Measurements from ENCODE around the gene RGMB. TPM values are rescaled to one million over a fixed set of nuclear protein-coding genes. Genes with fewer than 3 reads are reported as not detected.
"Not testable (repeated sequence)": the region's sequence is repeated elsewhere in the genome, so short reads cannot be mapped to it uniquely, and the experiment has no call there.

RGMB gene
- total RNA-seq, 4 donors from 2014 or later: 2.8 to 22.3 (median 12.9) TPM

DNA sequence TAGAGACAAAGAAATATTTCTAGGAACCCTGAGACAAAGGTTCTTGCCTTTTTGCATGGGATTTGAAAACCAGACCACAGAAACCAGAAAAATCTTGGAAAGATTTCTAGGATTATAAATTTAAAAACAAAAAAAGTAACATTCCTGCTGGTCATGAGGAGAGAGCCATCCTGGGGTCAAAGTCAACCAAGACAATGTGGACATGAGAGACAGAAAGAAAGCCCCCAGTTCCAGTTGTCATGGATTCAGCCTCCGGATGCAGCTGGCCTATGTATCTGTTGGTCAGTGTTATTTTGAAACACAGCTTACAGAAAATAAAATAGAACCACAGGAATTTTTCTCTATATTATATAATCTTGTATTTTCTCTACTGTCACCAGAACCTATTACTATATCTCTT lies 24.4 kb upstream of the RGMB start:
- no peak for DNase-seq
- TF ChIP-seq, protein P1, sequence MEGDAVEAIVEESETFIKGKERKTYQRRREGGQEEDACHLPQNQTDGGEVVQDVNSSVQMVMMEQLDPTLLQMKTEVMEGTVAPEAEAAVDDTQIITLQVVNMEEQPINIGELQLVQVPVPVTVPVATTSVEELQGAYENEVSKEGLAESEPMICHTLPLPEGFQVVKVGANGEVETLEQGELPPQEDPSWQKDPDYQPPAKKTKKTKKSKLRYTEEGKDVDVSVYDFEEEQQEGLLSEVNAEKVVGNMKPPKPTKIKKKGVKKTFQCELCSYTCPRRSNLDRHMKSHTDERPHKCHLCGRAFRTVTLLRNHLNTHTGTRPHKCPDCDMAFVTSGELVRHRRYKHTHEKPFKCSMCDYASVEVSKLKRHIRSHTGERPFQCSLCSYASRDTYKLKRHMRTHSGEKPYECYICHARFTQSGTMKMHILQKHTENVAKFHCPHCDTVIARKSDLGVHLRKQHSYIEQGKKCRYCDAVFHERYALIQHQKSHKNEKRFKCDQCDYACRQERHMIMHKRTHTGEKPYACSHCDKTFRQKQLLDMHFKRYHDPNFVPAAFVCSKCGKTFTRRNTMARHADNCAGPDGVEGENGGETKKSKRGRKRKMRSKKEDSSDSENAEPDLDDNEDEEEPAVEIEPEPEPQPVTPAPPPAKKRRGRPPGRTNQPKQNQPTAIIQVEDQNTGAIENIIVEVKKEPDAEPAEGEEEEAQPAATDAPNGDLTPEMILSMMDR (IDR thresholded peaks at IDR 0.05): no peak
- TF ChIP-seq POLR2A (IDR thresholded peaks at IDR 0.05): no peak
- Histone ChIP-seq H3K4me3 (no peak overlapping the region), H3K27ac (no peak overlapping the region), H3K36me3 (no peaks in the 10 kb centered on the region), H3K4me1 (no peaks in the 10 kb centered on the region), H3K27me3 (no peaks in the 10 kb centered on the region), H3K9me3 (peaks cover 0 to 2% of the 10 kb centered on the region in 2 donors)
- intact Hi-C loops (cut with DNase I; ENCODE audit: low total_unique reads): no loop called here

DNA sequence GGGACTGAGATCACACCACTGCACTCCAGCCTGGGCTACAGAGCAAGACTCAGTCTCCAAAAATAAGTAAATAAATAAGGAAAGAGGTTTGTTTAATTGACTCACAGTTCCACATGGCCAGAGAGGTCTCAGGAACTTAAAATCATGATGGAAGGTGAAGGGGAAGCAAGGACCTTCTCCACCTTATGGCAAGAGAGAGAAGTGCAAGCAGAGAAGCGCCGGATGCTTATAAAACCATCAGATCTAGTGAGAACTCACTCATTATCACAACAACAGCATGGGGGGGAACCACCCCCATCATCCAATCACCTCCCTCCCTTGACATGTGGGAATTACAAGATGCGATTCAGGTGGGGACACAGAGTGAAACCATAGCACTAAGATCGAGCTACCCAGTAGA lies 22.8 kb upstream of the RGMB start:
- TF ChIP-seq, protein P1 (IDR thresholded peaks at IDR 0.05): peak in 1 of 4 experiments; percentile 7
- TF ChIP-seq POLR2A (IDR thresholded peaks at IDR 0.05): no peak
- H3K4me3 ChIP-seq: no peak overlapping the region
- H3K9me3 ChIP-seq: peaks cover 0 to 2% of the 10 kb centered on the region in 2 donors
- H3K27ac ChIP-seq: no peak overlapping the region
- H3K27me3 ChIP-seq: no peaks in the 10 kb centered on the region
- DNase-seq: no peak
- no peaks in the 10 kb centered on the region for H3K4me1 ChIP-seq
- no peaks in the 10 kb centered on the region for H3K36me3 ChIP-seq
- intact Hi-C loops (cut with DNase I; ENCODE audit: low total_unique reads): no loop called here

DNA sequence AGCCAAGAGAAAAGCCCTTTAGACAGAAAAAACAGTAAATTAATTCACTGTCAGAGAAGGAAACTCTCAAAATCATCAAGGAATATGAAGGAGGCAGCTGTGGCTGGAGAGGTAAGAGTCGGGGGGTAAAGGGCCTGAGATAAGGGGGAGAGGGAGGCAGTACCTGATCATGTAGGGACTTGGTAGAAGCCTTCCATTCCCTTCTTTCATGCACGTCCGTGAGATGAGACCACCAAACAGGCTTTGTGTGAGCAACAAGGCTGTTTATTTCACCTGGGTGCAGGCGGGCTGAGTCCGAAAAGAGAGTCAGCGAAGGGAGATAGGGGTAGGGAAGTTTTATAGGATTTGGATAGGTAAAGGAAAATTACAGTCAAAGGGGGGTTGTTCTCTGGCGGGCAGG lies 21.1 kb upstream of the RGMB start:
- intact Hi-C loops (cut with DNase I; ENCODE audit: low total_unique reads); H3K4me3 ChIP-seq; DNase-seq: not testable (repeated sequence)

DNA sequence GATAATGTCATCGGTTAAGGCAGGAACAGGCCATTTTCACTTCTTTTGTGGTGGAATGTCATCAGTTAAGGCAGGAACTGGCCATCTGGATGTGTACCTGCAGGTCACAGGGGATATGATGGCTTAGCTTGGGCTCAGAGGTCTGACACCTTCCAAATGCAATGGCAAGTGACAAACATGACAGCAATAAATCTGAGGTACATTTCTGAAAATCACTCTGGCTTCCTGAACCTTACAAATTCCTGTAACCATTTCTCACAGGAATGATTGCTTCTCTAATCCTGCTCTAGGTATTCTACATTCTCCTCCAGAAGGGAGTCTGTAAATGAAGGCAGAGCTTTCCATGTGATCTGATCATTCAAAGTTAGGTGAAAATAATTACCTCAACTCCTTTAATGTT lies 20.7 kb upstream of the RGMB start:
- H3K36me3 ChIP-seq; H3K27ac ChIP-seq; H3K4me3 ChIP-seq; H3K9me3 ChIP-seq; intact Hi-C loops (cut with DNase I; ENCODE audit: low total_unique reads); H3K4me1 ChIP-seq; DNase-seq; H3K27me3 ChIP-seq: not testable (repeated sequence)

More for the DNA sequence above, 21.1 kb upstream of the RGMB start:
- not testable (repeated sequence) for H3K4me1 ChIP-seq, H3K9me3 ChIP-seq, H3K36me3 ChIP-seq, H3K27ac ChIP-seq, H3K27me3 ChIP-seq

- Histone ChIP-seq H3K4me3 (no peak overlapping the region), H3K9me3 (no peaks in the 10 kb centered on the region), H3K36me3 (no peaks in the 10 kb centered on the region), H3K4me1 (no peaks in the 10 kb centered on the region), H3K27ac (no peak overlapping the region), H3K27me3 (no peaks in the 10 kb centered on the region)
- TF ChIP-seq, protein P1 (IDR thresholded peaks at IDR 0.05): no peak
- no peak for TF ChIP-seq POLR2A (IDR thresholded peaks at IDR 0.05)
- intact Hi-C loops (cut with DNase I; ENCODE audit: low total_unique reads): no loop called here
- no peak for DNase-seq
Observed at GRCh38 chr5:98753507-98753906, 20.0 kb upstream of the RGMB start.

- intact Hi-C loops (cut with DNase I; ENCODE audit: low total_unique reads): no loop called here
- Histone ChIP-seq H3K9me3 (no peaks in the 10 kb centered on the region), H3K4me3 (no peak overlapping the region), H3K27me3 (no peaks in the 10 kb centered on the region), H3K36me3 (no peaks in the 10 kb centered on the region), H3K27ac (no peak overlapping the region), H3K4me1 (no peaks in the 10 kb centered on the region)
- TF ChIP-seq, protein P1 (IDR thresholded peaks at IDR 0.05): no peak
- TF ChIP-seq POLR2A (IDR thresholded peaks at IDR 0.05): no peak
- DNase-seq: no peak
Observed at GRCh38 chr5:98755406-98755805, 18.1 kb upstream of the RGMB start.
